ENCODE measurements around the gene SLC1A2.

- no peak for TF ChIP-seq CTCF (IDR thresholded peaks at IDR 0.05; ENCODE audit: low read depth, low read length)
- no peak for TF ChIP-seq EZH2phosphoT487 (IDR thresholded peaks at IDR 0.05; ENCODE audit: low read depth)
Observed at GRCh38 chr11:35292279-35292678, 127.1 kb downstream of the SLC1A2 start.
